Activated effector memory CD4-positive, alpha-beta T cell treated with anti-CD3 and anti-CD28 coated beads, Interleukin-2, amount 50 U/mL, for 16 hours (primary cell): ENCODE measurements around the gene SCAPER.
"Not testable (repeated sequence)": the region's sequence is repeated elsewhere in the genome, so short reads cannot be mapped to it uniquely, and the experiment has no call there.

Experiments
- DNase-seq: peaks from one replicate; pipeline ENCODE4 v3.0.0-alpha.2; 2020

The SCAPER gene

GRCh38 chr15:76846782-76847181 is 58.4 kb downstream of the SCAPER start:
- no peak for DNase-seq

GRCh38 chr15:76844096-76844495 is 61.0 kb downstream of the SCAPER start:
- no peak for DNase-seq

GRCh38 chr15:76843269-76843668 is 61.9 kb downstream of the SCAPER start:
- no peak for DNase-seq

- no peak for DNase-seq
These were observed 64.2 kb downstream of the SCAPER start for GRCh38 chr15:76840830-76841460.

GRCh38 chr15:76839173-76839572 is 66.0 kb downstream of the SCAPER start:
- DNase-seq: no peak

- DNase-seq: no peak
These were observed 67.7 kb downstream of the SCAPER start for GRCh38 chr15:76837474-76837873.

GRCh38 chr15:76829939-76830338 is 75.2 kb downstream of the SCAPER start:
- DNase-seq: no peak

- no peak for DNase-seq
These were observed 81.2 kb downstream of the SCAPER start for GRCh38 chr15:76823890-76824289.

GRCh38 chr15:76823303-76823702 is 81.8 kb downstream of the SCAPER start:
- DNase-seq: no peak

GRCh38 chr15:76818926-76819325 is 86.2 kb downstream of the SCAPER start:
- not testable (repeated sequence) for DNase-seq

GRCh38 chr15:76815421-76815820 is 89.7 kb downstream of the SCAPER start:
- no peak for DNase-seq

- DNase-seq: no peak
These were observed 92.8 kb downstream of the SCAPER start for GRCh38 chr15:76812381-76812780.

GRCh38 chr15:76809412-76810103 is 95.6 kb downstream of the SCAPER start:
- DNase-seq: no peak

- DNase-seq: no peak
These were observed 102.0 kb downstream of the SCAPER start for GRCh38 chr15:76803049-76803571.

GRCh38 chr15:76802411-76802810 is 102.7 kb downstream of the SCAPER start:
- no peak for DNase-seq

GRCh38 chr15:76799760-76800159 is 105.4 kb downstream of the SCAPER start:
- no peak for DNase-seq

GRCh38 chr15:76795217-76795616 is 109.9 kb downstream of the SCAPER start:
- DNase-seq: no peak

- DNase-seq: no peak
These were observed 112.0 kb downstream of the SCAPER start for GRCh38 chr15:76793162-76793561.

GRCh38 chr15:76791511-76791910 is 113.6 kb downstream of the SCAPER start:
- DNase-seq: no peak

GRCh38 chr15:76787273-76787672 is 117.9 kb downstream of the SCAPER start:
- no peak for DNase-seq

GRCh38 chr15:76776969-76777368 is 128.2 kb downstream of the SCAPER start:
- DNase-seq: no peak

- no peak for DNase-seq
These were observed 128.7 kb downstream of the SCAPER start for GRCh38 chr15:76776480-76776879.

GRCh38 chr15:76773234-76773633 is 131.9 kb downstream of the SCAPER start:
- no peak for DNase-seq

GRCh38 chr15:76772776-76773175 is 132.4 kb downstream of the SCAPER start:
- DNase-seq: no peak

- DNase-seq: no peak
These were observed 141.1 kb downstream of the SCAPER start for GRCh38 chr15:76764004-76764403.
